ENCODE data around the gene MCM5. TPM values are rescaled to one million over a fixed set of nuclear protein-coding genes. Genes with fewer than 3 reads are reported as not detected.

Gene MCM5
- total RNA-seq, 1 experiment from 2014 or later: 274 TPM

- Histone ChIP-seq H3K9me3 (ENCODE audit: control insufficient read depth, low read depth, low read length) (no peaks in the 10 kb centered on the region), H2BK5ac (ENCODE audit: insufficient read length, low read length) (no peak overlapping the region), H3K27me3 (ENCODE audit: insufficient read depth, low read length) (no peaks in the 10 kb centered on the region), H2AFZ (ENCODE audit: low read length) (no peak overlapping the region), H3T11ph (ENCODE audit: low read length) (no peak overlapping the region), H3K79me2 (ENCODE audit: insufficient read depth, low read length) (no peaks in the 10 kb centered on the region), H4K20me1 (ENCODE audit: control insufficient read depth, insufficient read depth, insufficient read length) (no peaks in the 10 kb centered on the region), H3K4ac (ENCODE audit: low read depth, low read length) (no peak overlapping the region), H3K23me2 (ENCODE audit: insufficient read length, low read depth, low read length, poor library complexity, severe bottlenecking) (no peaks in the 10 kb centered on the region), H3K23ac (ENCODE audit: insufficient read length, low read depth, low read length) (no peak overlapping the region), H2BK120ac (ENCODE audit: low read depth, low read length, poor library complexity, severe bottlenecking) (no peak overlapping the region), H3K18ac (ENCODE audit: insufficient read length, low read depth, low read length) (no peak overlapping the region), H3K79me1 (ENCODE audit: insufficient read depth, low read depth, low read length, poor library complexity, severe bottlenecking) (no peaks in the 10 kb centered on the region), H3K9ac (ENCODE audit: extremely low read depth, insufficient read length, low read length) (no peak overlapping the region), H4K5ac (ENCODE audit: insufficient read length, low read depth, low read length) (no peak overlapping the region), H2BK20ac (ENCODE audit: low read depth, low read length, poor library complexity, severe bottlenecking) (no peak overlapping the region), H2BK15ac (ENCODE audit: low read depth, low read length) (no peak overlapping the region), H3K4me2 (ENCODE audit: insufficient read depth, insufficient read length, low read length) (no peak overlapping the region), H3K27ac (ENCODE audit: insufficient read length, low read depth, low read length) (no peak overlapping the region), H3K4me1 (ENCODE audit: insufficient read depth, low read length) (no peaks in the 10 kb centered on the region), H4K8ac (replicated peaks; ENCODE audit: insufficient read length, low read depth, low read length) (no peak overlapping the region), H2BK12ac (ENCODE audit: insufficient read length, low read depth, low read length) (no peak overlapping the region), H3K56ac (ENCODE audit: insufficient read length, low read depth, low read length) (no peak overlapping the region), H2AK5ac (ENCODE audit: insufficient read length, low read length) (no peak overlapping the region), H4K91ac (ENCODE audit: insufficient read length, low read depth, low read length) (no peak overlapping the region), H3K14ac (ENCODE audit: insufficient read depth, low read length) (peak overlapping the region; percentile 29; the same call in 1 of the 2 replicates)
- H3K9me3 Mint-ChIP-seq: no peaks in the 10 kb centered on the region
- no peaks in the 10 kb centered on the region; a peak in 1 of 7 replicates for H3K36me3 Mint-ChIP-seq (ENCODE audit: insufficient read depth in 1 of 3, low read depth in 3 of 3)
- TF ChIP-seq CTCF (conservative IDR thresholded peaks at IDR 0.05): no peak
- WGBS (ENCODE audit: extremely low coverage, insufficient read length, low lambda C conversion rate): no CpG with 5 or more reads among the region's 9 CpGs
- peaks cover 19 to 26% of the 10 kb centered on the region in 2 experiments for H3K4me1 Mint-ChIP-seq
- DNase-seq: no peak
- no peak overlapping the region; a peak in 1 of 7 replicates for H3K27ac Mint-ChIP-seq
- peaks cover 11% of the 10 kb centered on the region for H3K27me3 Mint-ChIP-seq (ENCODE audit: low read depth)
- no peak overlapping the region for H3K4me3 Mint-ChIP-seq
Measured at GRCh38 chr22:35457729-35458546, 58.0 kb downstream of the MCM5 start.
